Measurements from ENCODE around the gene FUT3. TPM values are rescaled to one million over a fixed set of nuclear protein-coding genes. Genes with fewer than 3 reads are reported as not detected.
"Not testable (repeated sequence)": the region's sequence is repeated elsewhere in the genome, so short reads cannot be mapped to it uniquely, and the experiment has no call there.

FUT3 gene
- polyA plus RNA-seq, 4 donors, result 0.14 to 0.95 (median 0.55) TPM; not detected in 1

DNA sequence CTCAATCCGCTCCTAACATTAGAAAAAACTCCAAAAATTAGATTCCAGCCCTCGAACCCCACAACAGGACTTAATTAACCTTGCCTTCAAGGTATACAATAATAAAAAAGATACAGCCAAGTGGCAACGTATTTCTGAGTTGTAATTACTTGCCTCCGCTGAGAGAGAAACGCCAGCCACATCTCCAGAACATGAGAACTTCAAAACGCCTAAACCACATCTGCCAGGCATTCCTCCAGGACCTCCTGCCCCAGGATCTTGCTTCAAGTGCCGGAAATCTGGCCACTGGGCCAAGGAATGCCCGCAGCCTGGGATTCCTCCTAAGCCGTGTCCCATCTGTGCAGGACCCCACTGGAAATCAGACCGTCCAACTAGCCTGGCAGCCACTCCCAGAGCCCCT, 2.9 kb upstream of the FUT3 start:
- DNase-seq (ENCODE audit: low read depth in 4 of 4, low spot score in 3 of 4), result not testable (repeated sequence)

DNA sequence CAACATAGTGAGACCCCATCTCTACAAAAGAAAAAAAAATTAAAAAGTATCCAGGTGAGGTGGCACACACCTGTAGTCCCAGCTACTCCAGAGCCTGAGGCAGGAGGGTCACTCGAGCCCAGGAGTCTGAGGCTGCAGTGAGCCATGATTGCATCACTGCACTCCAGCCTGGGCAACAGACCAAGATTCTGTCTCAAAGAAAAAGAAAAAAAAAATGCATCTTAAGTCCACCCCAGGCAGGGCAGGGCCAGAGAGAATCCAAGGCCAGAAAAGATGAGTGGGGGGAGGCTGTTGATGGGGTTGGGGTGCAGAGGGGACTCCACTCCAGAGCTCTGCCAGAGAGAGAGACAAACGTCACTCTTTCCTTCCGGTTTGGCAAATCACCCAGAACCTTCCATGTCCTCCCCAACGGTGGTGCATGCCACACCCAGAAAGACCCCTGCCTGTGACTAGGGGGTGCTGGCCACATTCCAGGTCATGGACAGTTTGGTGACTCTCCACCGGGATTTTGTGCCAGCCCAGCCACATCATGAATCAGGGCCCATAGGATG, 431 bp downstream of the FUT3 start:
- DNase-seq (ENCODE audit: low read depth in 4 of 4, low spot score in 3 of 4), result no peak

DNA sequence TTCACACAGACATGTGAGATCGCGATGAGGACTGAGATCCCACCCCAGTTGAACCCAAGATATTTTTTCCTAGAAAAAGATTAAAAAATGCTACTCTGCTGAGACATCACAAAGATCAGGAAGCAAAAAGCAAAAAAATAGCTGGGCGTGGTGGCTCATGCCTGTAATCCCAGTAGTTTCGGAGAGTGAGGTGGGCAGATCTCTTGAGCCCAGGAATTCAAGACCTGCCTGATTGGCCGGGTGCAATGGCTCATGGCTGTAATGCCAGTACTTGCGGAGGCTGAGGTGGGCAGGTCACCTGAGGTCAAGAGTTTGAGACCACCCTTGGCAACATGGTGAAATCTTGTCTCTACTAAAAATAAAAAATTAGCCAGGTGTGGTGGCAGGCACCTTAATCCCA, 1.1 kb downstream of the FUT3 start:
- DNase-seq (ENCODE audit: low read depth in 4 of 4, low spot score in 3 of 4), result no peak

DNA sequence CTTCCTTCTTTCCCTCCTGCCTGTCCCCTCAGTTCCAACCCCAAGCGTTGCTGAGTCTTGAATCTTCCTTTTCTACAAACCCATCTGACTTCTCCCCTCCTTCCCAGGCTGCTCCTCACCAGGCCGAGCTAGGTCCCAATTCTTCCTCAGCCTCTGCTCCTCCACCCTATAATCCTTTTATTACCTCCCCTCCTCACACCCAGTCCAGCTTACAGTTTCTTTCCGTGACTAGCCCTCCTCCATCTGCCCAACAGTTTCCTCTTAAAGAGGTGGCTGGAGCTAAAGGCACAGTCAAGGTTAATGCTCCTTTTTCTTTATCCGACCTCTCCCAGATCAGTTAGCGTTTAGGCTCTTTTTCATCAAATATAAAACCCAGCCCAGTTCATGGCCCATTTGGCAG, 2.6 kb downstream of the FUT3 start:
- DNase-seq (ENCODE audit: low read depth in 4 of 4, low spot score in 3 of 4), result not testable (repeated sequence)

DNA sequence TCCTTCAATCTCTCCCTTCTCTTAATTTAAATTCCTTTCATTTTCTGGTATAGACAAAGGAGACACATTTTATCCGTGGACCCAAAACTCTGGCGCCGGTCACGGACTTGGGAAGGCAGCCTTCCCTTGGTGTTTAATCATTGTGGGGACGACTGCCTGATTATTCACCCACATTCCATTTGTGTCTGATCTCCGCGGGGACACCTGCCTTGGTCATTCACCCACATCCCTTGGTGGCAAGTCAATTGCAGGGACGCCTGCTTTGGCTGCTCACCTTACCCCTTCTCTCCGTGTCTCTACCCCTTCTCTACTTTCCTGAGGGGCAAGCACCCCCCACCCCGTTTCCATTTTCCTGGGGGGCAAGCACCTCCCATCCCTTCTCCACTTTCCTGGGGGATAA, 3.4 kb downstream of the FUT3 start:
- DNase-seq (ENCODE audit: low read depth in 4 of 4, low spot score in 3 of 4), result not testable (repeated sequence)

DNA sequence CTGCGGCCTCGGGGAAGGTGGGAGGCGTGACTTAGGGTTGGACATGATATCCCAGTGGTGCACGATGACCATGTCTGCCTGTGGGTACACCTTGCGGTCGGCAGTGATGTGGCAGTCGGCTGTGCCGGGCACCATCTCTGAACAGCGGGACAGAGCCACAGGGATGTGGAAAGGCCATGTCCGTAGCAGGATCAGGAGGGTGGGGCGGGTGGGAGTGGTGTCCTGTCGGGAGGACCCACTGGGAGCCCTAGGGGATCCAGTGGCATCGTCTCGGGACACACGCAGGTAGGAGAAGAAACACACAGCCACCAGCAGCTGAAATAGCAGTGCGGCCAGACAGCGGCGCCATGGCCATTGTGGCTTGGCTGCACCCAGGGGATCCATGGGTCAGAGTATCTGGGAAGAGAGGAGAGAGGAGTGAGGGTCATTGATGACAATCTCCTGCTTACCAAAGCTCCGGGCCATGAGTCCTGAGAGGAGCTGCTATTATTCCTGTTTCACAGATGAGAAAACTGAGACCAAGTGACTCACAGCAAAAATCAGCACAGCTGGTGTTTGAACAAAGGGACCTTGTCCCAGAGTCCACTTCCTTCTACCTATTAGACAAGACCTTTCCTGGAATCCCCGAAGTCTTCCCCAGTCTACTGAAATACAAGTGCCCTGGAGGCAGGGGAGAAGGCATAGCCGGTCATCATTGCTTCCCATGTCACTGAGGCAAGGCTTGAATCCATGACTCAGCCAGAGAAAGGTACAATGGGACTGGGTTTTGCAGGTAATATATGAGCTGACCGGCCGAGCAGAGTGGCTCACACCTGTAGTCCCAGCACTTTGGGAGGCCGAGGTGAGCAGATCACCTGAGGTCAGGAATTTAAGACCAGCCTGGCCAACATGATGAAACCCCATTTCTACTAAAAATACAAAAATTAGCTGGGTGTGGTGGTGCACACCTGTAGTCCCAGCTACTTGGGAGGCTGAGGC, 6.5 kb downstream of the FUT3 start:
- no peak for DNase-seq (ENCODE audit: low read depth in 4 of 4, low spot score in 3 of 4)

DNA sequence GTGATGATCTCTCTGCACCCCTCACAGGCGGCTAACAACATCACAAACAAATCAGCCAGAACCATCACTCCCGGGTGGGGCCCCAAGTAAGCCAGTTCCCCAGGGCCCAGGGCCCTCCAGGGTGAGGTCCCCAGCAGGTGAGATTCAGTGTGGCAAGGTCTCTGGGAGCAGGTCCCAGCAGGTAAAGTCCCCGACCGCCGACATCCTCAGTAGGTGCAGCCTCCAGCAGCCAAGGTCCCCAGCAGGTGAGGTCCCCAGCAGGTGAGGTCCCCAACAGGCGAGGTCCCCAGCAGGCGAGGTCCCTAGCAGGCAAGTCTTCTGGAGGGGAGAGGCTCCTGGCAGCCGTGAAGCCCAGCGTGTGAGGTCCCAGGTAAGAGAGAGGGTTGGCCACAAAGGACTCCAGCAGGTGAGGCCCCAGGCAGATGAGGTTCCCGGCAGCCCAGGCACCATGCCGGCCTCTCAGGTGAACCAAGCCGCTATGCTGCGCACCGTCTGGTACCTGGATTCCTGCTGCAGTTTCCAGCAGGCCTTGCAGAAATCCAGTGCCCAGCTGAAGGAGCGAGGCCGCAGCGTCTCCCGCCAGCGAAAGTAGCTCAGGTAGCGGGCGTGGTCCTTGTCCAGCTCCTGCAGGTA, 7.8 kb downstream of the FUT3 start:
- no peak for DNase-seq (ENCODE audit: low read depth in 4 of 4, low spot score in 3 of 4)

DNA sequence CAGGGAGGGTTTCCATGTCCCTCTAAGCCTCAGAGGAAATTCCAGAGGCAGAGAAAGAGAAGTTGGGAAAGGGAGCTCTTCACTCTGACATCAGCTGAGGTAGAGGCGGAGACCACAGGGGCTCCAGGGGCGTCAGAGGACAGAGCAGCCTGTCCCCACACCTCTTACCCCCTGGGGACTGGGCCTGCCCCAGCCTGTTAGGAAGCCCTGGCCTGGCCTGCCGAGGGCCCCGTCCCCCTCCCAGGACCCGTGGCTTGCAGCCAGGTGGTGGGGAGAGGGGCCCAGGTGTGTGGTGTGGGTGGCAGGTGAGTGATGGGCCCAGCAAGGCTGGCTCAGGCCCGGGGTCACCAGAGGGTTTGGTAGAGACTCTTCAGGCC, 9.5 kb downstream of the FUT3 start:
- not testable (repeated sequence) for DNase-seq (ENCODE audit: low read depth in 4 of 4, low spot score in 3 of 4)

DNA sequence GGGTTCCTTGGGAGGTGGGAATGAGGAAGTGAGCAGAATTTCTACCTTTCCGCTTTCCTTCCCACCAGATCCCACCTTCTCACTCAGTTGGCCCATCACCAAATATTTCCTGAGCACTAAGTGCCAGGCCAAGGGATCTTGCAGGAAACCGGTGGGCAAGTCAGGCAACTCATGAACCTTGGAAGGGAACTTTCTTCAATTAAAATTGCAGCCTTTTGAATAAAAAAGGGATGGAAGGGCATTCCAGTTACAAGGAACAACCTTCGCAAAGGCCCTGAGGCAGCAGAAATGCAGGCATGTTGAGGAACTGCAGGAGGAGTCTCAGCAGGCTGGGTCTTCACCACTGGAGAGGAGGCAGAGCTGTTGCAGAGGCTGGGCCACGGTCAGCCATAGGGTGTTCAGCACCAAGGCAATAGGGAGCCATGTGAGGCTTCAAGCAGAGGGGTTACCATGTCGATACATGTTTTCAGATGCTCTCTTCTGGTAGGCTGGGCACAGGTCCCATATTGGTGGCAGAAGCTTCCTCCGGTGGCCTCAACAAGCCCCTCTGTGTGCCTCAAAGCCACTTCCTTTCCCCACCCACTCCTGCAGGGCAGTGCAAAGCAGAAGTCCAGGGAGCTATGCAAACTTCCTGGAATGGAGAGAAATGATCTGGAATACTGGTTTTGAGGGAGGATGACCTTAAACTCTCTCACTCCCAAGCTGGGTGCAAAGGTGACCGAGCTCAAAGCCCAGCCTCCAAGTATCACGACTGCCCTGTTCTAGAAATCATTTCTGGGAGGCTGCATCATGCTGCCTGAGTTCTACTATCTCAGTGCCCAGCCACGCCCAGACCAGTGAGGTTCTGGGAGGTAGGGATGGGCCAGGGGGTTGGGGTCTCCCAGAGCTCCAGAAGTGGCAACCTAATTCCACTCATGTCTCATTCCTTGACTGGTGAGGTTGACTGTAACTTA, 11.9 kb downstream of the FUT3 start, which contains the start of gene FUT6:
TSS of gene FUT6 (minus strand) at position 638 of the 953 bp plus-strand sequence. CDS start 7,135 bp downstream, outside the sequence.
- DNase-seq (ENCODE audit: low read depth in 4 of 4, low spot score in 3 of 4), result no peak

DNA sequence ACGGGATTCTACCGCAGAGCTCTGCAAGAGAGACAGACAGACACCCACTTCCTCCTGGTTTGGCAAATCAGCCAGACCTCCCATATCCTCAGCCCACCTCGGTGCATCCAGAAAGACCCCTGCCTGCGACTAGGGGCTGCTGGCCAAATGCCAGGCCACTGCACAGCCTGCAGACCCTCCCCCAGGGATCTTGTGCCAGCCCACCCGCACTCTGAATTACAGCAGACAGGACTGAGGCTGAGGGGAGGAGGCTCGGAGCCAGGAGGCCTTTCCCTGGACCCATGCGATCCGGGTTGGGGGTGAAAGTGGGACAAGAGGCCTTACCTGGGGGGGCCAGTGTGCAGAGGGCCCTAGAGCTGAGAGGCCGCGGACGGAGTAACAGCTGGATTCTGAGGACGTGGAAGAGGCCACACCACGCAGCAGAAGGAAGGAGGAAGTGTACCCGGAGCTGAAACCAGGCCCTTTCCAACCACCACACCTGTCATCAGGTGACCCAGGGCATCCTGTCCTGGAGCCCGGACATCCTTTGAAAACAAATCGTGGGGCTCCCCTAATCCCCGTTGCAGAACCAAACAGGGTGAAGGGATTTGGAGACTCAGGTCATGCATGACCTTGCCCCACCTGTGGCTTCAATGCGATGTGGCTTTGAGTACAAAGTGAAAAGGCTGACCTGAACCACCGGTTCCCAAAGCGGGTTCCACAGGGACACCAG, 12.7 kb downstream of the FUT3 start:
- DNase-seq (ENCODE audit: low read depth in 4 of 4, low spot score in 3 of 4), result no peak

DNA sequence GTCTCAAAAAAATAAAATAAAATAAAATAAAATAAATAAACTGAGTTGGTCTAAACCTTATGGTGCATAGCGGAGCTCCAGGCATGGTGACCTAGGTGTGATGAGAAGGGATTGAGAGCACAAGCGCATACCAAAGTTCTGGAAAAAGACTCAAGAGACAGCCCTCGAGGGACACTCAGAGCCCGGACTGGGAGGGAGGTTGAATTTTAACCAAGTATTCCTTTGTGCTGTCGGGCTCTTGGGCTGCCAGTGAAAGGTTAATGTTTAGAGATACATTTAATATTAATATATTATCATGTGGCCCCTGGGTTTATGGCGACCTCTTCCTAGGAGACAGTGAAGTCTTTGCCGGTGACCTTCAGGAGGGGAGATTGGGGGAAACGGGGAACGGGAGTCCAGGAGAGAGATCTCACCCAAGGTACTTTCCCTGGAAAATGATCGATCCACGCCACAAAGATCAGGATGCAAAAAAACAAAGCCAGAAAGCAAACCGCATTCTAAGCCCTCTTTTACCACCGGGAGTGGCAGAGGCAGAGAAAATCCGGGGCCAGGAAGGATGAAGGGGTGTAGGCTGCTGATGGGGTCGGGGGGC, 13.4 kb downstream of the FUT3 start:
- no peak for DNase-seq (ENCODE audit: low read depth in 4 of 4, low spot score in 3 of 4)

DNA sequence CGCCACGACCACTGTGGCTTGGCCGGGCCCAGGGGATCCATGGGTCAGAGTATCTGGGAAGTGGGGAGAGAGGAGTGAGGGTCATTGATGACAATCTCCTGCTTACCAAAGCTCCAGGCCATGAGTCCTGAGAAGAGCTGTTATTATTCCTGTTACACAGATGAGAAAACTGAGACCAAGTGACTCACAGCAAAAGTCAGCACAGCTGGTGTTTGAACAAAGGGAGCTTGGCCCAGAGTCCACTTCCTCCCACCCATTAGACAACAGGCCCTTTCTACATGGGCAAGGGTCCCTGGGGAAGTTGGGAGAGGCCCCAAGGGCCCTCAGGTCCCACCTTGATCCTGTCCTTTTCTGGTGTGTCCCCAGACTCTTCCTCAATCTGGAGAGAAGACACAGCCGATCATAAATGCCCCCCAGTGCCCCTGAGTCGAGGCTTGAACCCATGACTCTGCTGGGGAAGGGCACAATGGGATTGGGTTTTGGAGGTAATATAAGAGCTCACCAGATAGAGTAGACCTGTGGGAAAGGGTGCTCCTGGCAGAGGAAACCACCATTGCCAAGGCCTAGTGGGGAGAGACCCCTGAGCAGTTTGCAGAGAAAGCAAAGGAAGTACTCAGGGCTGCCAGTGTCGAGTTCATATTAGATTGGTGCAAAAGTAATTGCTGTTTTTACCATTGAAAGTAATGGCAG, 18.6 kb downstream of the FUT3 start:
- no peak for DNase-seq (ENCODE audit: low read depth in 4 of 4, low spot score in 3 of 4)

DNA sequence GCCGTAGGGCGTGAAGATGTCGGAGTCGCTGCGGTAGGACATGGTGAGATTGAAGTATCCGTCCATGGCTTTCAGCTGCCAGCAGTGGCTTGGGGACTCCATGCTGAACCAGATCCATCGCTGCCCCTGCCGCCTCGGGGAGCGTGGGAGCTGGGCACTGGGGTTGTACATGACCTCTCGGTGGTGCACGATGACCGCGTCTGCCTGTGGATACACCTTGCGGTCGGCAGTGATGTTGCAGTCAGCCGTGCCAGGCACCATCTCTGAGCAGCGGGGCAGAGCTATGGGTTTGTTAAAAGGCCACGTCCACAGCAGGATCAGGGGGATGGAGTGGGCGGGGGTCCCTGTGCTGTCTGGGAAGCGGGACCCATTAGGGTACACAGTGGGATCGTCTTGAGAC, 19.2 kb downstream of the FUT3 start:
- no peak for DNase-seq (ENCODE audit: low read depth in 4 of 4, low spot score in 3 of 4)

DNA sequence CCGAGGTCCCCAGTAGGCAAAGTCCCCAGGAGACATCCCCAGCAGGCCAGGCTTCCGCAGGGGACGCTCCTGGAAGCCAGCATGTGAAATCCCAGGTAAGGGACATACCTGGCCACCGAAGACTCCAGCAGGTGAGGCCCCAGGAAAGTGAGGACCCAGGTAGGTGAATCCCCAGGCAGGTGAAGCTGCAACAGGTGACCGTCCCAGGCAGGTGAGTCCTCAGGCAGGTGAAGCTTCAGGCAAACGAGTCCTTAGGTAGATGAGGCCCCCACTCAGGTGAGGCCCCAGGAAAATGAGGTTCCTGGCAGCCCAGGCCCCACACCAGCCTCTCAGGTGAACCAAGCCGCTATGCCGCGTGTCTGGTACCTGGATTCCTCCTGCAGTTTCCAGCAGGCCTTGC, 20.1 kb downstream of the FUT3 start:
- DNase-seq (ENCODE audit: low read depth in 4 of 4, low spot score in 3 of 4), result no peak

DNA sequence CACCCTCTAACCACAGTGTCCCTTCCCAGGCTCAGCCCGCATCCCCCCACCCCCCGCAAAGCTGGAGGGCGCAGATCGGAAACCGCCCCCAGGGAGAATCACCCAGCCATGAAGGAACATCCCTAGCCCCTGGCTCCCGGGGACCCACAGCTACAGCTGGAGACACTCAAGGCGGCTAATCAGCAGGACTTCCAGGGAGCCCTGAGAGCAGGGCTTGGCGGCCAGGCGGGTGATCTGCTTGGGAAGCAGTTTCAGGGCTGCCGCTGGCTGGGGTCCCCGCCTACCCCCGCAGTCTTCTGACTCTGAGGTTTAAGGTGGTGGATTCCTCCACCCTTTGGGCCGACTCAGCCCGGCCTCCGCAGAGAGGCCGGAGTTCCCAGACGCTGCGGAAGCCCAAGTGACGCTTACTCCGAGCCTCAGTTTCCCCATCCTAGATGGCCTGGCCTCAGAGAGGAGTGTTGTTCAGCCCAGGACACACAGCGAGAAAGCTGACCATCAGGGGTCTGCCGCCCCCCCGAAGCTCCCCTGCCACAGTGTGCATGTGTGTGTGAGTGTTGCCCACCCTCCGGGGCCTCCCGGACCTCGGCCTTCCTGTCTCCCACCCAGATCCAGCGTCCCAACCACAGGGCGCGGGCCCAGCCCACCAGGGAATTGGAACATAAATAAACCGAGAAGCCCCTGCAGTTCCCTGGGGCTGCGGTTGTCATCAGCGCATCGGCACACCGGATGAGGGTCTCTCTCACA, 21.5 kb downstream of the FUT3 start:
- DNase-seq (ENCODE audit: low read depth in 4 of 4, low spot score in 3 of 4), result no peak

DNA sequence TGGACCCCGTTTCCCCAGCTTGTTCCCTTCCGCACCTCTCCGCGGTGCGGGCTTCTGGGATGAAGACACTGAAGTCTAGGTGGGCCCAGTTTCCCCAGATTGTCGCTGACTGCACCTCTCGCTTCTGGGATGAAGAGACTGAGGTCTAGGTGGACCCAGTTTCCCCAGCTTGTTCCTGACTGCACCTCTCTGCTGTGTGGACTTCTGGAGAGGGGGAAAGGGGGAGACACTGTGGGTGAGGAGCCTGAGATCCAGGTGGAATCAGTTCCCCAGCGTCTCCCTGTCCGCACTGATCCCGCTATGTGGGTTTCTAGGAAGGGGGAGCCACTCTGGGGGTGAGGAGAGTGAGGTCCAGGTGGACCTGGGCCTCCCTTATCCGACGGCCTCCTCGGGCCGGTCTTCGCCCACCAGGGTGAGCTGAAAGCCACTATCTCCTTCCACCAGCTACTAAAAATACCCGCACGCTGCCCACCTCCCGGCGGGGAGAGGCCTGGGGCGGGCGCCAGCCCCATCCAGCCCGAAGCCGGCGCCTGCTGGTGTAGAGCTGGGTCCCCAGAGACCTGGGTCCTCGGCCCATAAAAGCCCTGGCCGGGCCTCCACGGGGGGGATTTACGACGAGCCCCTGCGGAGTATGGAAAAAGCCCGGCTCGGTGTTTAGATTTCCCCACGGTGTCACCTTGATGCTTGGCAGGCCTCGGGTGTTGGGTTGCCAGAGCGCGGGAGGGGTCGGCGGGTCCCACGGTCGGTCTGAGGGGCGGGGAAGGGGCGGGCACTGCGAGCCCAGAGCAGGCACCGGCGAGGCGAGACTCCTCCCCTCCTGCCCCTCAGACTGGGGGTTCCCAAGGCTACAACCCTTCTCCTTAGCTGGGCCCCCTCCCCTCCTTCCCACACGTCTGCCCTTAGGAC, 22.3 kb downstream of the FUT3 start:
- peak in 1 of 4 donors; percentile 75 for DNase-seq (ENCODE audit: low read depth in 4 of 4, low spot score in 3 of 4)
